Right lung (tissue), 5 donors: ENCODE measurements around the gene DAAM2. TPM values are rescaled to one million over a fixed set of nuclear protein-coding genes. Genes with fewer than 3 reads are reported as not detected.

ENCODE experiments used
- DNase-seq, 2 donors: peaks; one replicate each; pipeline ENCODE4 v3.0.0-alpha.2; 2013
- polyA plus RNA-seq, 5 donors: library from polyadenylated mRNA; unstranded; fragments of 120-200 nt; gene quantifications; one replicate each; pipeline versions ENCODE4 v1.2.1 to v1.2.3, GENCODE V29; 2013; ENCODE audit warnings: inconsistent platforms in 1 of 5, low replicate concordance in 1 of 5; ENCODE audit not compliant: insufficient read length in 5 of 5, insufficient read depth in 1 of 5

Gene DAAM2
- polyA plus RNA-seq, 5 donors: 28.5 to 45.1 (median 32.7) TPM

- DNase-seq: no peak
Observed at GRCh38 chr6:39908838-39909583, 116.8 kb downstream of the DAAM2 start.

DNA sequence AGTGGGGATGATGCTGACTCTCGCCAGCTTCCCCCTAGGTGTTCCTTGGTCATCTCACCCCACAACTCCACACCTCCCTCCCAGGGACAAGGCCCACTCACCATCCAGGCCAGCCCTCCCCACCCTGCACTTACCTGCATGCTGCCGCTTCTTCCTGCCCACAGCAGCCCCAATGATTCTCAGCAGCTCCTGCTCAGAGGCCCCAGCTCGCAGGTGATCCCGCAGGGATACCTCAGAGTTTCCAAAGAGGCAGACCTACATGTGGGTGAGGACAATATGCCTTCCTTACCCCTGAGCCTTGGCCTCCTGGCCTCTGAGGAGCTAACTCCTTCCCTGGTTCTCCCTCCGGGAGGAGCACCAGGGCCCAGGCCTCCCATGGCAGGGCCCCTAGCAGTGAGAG, 117.5 kb downstream of the DAAM2 start:
- DNase-seq: no peak

DNA sequence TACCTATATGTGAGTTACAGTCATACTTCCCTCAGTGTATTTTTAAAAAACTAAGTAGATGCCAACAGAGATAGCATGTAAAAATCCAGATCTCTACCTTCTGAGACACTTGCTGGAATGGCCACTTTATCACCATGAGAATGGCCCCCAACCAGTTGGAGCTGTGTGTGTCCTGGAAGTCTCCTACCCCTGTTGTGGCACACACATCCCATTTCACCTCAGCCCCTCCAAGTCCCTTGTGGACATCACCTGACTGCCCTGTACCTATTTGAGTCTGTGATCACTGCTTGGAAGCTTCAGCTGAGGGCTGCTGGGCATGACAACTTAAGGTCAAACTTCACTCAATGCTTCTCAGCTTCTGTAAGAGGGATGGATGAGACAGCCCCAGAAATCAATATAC, 118.0 kb downstream of the DAAM2 start:
- no peak for DNase-seq

DNA sequence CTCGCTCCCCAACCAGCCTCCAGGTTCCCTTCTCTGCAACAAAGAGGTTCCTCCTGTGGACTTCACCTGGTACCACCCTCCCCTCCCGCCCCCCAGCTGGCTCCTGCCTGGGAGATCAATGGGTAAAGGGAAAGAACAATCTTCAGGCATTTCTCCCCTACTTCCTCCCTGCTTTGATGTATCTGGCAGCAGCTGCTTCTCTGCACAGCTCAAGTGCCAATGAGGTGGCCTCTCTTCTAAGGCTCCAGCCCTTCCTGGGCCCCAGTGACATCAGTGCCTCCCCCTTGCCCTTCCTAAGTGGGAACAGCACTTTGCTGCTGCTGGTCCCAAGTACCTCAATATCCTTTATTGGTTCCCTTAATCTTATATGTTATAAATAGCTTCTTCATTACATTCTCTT, 118.6 kb downstream of the DAAM2 start:
- DNase-seq: no peak

GRCh38 chr6:39911513-39912125, 119.4 kb downstream of the DAAM2 start:
- DNase-seq: no peak

- no peak for DNase-seq
Observed at GRCh38 chr6:39912446-39912845, 120.3 kb downstream of the DAAM2 start.

- DNase-seq: no peak
Observed at GRCh38 chr6:39913391-39913916, 121.3 kb downstream of the DAAM2 start.

DNA sequence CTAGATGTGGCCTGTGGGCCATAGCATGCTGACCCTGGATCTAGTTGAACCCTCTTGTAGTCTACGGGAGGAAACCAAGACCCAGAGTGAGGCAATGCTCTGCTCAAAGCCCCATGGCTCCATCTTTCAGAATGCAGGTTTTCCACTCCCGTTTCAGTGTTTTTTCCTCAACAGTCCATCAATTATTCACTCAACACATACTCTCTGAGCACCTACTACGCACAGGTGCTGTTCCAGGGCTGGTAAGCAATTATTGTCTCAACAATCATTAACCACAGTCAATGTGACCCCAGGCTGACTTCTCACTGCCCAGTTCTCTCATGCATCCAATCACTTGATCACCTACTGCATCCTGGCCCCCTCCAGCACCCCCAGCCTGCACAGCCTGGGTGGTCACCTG, 122.1 kb downstream of the DAAM2 start:
- no peak for DNase-seq

GRCh38 chr6:39915866-39916265, 123.7 kb downstream of the DAAM2 start:
- no peak for DNase-seq

DNA sequence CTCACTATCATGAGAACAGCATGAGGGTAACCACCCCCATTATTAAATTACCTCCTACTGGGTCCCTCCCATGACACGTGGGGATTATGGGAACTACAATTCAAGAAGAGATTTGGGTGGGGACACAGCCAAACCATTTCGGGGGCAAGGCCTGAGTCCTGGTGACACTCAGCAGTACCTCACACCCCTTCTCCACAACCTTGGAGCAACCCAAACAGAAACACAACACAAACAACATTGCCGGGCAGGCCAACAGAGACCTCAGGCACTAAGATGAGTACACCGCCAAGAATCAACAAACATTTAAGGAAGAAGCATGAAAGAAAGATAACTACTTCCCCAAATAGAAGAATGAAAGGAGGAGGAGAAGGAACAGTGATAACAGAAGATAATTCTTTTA, 125.2 kb downstream of the DAAM2 start:
- DNase-seq: no peak

DNA sequence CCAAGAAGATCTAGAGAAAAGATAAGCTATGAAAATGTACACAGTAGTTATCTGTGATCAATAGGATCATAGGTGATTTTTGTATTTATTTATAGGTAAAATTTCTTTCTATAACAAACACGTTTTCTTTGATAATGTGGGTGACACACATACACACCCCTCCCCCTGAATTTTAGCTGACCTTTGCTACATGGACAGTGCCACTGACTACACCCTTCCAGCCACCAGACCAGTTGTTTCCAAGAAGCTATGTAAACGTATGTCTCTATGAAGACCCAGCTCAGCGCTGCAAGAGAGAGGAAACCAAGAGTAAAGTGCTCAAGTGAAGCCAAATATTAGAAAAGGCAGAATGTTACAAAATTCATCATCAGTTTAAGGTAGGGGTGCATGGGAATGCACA, 125.8 kb downstream of the DAAM2 start:
- no peak for DNase-seq

GRCh38 chr6:39918831-39919230, 126.7 kb downstream of the DAAM2 start:
- DNase-seq: no peak

DNA sequence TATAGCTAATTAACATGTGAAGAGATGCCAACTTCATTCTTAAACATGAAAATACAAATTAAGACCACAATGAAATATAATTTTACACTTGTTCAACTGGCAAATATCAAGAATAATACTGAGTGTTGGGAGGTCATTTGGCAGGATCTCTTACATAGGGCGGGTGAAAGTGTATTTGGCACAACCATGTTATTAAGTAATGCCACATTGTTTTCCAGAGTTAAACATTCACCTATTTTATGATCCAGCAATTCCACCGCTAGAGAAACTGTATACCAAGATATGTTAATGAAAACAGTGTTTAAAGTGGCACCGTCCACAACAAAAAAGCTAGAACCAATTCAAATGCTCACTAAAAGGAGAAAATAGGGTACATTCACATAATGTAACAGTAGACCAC, 128.0 kb downstream of the DAAM2 start:
- DNase-seq: no peak

DNA sequence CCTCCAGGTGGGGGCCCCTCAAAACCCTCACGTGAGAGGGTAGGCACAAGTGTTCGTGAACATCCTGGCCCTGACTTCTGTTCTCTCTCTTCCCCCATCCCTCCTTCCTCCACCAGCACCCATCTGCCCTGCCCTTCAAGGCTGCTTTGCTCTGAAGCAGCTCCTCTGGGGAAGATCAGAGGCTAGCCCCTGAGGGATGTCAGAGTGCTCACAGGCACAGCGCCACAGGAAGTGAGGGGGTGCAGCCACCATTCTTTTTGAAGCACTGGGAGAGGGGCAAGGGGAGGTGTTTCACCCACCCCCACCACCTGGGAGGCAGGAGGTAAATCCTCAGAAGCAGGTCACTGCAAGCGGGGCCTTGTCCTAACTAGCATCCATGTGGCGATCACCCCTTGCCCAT, 130.6 kb downstream of the DAAM2 start:
- no peak for DNase-seq

DNA sequence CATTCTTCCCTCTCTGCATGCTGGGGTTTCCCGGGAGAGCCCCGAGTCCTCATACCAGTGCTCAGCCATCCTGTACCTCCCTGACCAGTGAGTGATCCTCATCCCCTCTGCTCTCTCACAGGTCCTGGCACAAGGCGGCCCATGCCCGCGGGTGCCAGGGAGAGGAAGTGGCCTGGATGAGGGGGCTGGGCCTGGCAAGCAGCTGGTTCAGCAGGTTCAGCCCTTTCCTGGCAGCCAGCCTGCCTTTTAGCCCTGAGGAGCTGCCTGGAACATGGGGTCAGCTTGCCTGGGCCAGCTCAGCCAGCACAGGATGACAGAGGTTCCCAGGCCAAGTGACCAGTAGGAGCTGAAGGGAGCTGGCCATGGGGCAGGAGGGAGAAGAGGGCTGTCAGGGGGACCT, 131.2 kb downstream of the DAAM2 start:
- peak in 1 of 2 donors; percentile 16 for DNase-seq

DNA sequence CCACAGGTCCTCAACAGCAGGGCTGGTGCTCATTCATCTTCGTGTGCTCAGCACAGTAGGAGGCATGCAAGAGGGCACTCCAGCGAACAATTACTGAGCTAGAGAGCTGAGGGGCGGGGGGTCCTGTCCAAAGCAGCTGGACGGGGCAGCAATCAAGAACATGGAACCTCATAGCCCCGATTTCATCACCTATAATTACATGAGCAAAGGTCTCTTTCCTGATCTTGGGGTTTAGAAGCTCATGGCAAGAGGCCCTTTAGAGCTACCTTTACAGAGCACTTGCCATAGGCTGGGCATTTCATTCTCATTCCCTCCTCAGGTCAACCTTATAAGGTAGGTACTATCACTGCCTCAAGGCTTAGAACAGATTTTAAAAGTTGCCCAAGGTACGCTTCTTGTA, 131.7 kb downstream of the DAAM2 start:
- no peak for DNase-seq

GRCh38 chr6:39924283-39924682, 132.1 kb downstream of the DAAM2 start:
- DNase-seq: no peak

DNA sequence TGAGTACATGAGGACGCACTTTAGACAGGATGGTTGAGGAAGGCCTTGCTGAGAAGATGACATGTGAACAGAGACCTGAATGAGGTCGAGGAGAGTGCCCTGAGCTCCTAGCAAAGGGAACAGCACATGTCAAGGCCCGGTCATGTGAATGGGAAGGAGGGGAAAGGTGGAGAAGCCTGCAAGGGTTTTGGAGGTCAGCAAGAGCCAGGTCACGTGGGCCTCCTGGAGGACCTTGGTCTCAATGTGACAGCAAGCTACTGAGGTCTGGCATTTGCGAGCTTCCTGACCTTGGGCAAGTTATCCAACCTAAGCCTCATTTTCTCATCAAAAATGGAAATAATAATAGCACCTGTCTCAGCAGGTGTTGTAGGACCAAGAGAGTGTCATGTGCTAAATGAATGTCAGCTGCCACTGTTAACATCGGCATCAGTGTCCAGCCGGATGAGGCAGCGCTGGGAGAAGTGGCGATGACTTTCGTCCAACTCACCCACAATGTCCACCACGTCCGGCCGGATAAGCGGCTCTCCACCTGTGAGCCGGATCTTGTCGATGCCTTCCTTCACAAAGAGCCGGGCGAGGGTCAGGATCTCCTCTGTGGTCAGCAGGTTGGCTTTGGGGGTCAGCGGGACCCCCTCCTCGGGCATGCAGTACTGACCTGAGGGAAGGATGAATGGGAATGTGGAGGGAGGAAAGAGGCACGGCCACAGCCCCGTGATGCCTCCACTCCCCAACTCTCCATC, 133.2 kb downstream of the DAAM2 start:
- DNase-seq: no peak

DNA sequence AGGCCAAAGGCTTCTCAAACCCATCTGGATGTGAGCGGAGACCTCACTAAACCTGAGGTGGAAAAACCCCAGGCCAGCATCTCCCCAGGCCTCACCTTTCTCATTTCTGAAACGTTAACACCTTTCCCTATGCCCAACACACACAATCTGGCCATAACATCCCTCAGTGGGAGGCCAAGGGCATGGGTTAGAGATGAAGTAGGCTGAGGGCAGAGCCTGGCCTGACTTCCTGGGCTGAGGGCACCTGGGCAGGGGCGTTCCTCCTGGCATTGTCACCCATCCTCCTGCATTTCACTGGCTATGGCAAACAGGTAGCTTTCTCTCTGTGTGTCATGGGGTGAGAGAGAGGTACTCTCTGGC, 133.7 kb downstream of the DAAM2 start:
- no peak for DNase-seq

- no peak for DNase-seq
Observed at GRCh38 chr6:39926668-39927067, 134.5 kb downstream of the DAAM2 start.

DNA sequence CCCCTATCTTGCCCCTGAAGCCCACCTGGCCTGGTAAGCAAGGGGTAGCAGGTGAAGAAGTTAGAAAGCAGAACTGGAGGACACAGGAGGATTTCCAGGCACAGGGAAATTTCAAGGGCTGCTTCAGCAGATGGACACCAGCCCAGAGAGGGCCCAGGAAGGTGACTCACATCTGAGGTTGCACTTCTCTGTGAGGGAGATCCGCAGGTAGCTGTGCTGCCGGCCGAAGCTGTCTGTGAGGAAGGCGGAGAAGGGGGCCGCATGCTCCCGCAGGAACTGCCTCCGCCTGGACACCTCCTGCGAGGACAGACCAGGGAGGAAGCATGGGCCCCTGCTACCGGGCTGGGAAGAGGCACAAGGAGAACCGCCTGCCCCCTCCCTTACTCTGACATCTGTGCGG, 135.0 kb downstream of the DAAM2 start:
- no peak for DNase-seq

DNA sequence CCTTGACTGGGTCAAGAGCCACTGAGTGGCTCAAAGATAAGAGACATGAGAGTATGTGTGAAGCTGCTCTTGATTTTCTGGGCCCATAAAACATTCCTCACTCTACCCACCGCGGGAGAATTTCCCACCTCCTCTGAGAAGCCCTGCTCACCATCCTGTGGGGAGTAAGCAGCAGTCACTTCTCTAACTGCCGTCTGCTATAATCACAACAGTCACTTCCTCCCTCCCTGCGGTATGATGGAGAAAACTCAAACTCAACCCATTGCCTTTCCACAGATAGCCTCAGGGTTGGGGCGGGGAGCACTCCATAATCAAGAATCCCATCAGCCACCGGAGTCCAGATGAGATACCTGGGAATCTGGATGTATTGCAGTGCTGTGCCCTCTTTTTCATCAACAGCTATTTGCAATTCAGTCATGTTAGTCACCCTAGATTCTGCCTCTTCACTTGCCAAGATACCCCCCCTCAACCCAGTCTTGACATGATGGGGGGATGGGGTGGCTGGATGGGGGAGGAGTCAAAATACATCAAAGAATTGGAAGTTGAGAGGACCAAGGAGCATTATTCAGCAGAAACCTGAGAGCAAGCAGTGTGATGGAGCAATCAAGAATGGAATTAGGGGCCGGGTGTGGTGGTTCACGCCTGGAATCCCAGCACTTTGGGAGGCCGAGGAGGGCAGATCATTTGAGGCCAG, 137.0 kb downstream of the DAAM2 start:
- no peak for DNase-seq
